ENCODE data around the gene YOD1.
"Not testable (repeated sequence)": the region's sequence is repeated elsewhere in the genome, so short reads cannot be mapped to it uniquely, and the experiment has no call there.

Gene YOD1

DNA sequence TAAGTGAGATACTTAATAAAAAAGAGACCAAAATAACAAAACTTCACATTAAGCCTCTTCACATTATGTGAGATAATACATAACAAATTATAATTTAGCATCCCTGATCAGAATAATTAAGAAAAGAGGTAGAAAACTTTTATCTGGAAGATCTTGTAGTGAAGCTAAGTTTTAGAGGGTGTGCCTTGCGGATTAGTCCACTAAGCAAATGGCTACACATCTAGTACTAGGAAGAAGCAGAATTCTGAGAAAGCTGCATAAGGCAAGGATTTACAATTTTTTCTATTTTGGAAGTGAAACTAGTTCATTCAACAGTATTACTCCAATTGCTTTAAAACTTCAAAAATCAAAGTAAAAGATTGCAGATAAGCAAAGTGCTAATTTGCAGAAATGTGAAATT, 3.5 kb downstream of the YOD1 start:
- DNase-seq, result no peak

DNA sequence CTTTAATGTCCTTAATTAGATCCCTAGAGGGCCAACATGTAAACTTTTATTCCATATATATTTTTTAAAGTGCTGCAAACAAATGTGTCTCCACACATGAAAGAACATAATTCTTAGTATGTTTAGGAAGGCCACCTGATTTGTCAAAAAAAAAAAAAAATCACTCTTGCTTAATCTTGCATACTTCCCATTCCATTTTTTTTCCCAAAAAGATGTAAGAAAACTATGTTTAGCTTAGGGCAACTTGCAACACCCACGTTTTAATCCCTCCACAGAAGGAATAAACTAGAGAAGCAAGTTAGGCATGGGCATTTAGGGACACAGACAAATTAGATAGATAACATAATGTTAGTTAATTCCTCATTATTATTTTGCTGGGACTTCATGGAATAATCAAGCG, 5.6 kb downstream of the YOD1 start:
- DNase-seq, result no peak

DNA sequence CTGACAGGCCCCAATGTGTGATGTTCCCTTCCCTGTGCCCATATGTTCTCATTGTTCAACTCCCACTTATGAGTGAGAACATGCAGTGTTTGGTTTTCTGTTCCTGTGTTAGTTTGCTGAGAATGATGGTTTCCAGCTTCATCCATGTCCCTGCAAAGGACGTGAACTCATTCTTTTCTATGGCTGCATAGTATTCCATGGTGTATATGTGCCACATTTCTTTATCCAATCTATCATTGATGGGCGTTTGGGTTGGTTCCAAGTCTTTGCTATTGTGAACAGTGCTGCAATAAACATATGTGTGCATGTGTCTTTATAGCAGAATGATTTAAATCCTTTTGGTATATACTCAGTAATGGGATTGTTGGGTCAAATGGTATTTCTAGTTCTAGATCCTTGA, 9.6 kb downstream of the YOD1 start:
- not testable (repeated sequence) for DNase-seq

DNA sequence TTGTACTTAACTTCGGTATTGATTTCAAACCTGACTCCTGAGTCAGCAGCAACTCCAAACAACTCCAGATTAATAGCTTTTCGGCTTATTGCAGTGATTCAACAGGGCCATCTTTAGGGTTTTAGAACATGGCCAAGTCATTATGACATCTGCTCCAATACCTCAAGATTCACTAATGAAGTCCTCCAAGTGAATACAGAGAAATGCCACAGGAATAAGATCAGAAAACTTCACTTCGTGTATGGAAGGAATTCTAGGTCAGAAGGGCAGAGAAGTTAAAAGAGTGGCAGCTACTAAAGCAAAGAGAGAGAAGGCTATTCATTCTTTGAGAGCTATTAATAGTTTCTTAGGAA, 10.9 kb downstream of the YOD1 start:
- no peak for DNase-seq

DNA sequence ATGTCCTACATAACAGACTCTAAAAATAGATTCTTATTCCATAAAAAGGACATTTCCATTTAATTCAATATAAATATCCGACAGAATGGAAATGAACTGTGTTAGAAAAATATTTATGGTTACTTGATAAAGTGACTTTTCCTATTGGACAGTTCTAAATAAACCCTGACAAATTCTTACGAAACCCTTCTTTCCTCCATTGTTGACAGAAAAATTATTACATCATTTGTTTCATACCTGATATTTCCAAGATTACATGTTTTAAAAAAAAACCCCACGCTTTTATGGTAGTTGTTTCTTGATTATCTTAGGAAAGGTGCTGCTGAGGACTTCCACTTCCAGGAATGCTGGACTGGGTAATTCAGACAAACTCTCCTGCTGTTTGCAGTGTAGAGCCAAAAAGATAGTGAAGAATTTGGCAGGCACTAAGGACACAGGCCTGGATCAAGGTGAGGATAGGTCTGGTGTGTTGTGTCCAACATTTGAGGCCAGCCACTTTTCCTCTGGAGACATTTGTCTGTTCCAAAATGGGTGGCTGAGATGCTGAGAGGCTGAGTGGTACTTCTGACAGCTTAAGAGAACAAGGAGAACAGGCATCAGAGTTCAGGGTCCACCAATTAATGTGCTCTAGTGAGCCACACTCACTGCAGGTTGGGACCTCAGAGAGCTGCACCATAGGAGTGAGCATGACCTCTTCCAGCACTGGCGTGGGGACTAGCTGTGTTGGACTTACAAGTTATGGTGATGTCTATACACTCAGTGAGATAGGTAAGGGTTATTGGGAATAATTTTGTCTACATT, 11.4 kb downstream of the YOD1 start:
- DNase-seq, result no peak

DNA sequence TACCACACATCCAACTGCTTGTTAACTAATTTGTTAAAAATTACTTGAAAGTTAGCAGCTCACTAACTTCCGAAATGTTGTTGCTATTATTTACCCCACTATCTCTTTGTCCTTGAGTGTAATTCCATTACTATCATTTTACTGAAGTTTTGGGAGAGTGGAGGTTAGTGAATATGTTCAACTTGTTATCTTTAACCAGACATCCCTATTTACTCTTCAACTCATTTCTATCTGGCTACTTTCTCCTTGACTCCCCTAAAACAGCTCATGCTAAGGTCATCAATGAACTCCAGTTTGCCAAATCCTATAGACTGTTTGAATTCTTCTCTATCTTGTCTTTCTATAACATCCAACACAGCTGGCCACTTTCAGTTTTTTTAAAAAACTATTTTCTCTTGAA, 14.1 kb downstream of the YOD1 start:
- DNase-seq, result no peak

DNA sequence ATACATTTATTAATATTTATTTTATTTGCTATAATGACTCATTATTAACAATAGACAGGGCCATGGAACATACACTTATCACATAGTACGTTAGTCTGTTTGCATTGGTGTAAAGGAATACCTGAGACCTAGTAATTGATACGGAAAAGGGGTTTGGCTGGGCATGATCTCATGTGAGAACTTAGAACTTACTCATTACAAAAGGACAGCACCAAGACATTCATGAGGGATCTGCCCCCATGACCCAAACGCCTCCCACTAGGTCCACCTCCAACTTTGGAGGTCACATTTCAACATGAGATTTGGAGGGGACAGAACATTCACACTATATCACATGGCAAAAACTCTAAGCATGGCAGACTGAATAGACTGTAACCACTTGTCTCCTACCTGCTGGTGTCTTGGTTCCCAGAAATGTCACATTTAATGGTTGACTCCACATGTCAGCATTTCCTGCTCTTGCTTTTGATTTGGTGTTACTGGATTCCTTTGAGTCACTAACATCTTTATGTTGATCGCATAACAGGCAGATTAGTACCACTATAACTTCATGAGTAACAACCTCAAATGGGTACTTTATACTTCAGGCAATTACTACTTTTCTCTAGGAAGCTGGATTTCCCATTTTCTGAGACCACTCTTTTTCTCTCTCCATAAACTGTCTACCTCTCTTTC, 15.0 kb downstream of the YOD1 start:
- DNase-seq, result no peak

DNA sequence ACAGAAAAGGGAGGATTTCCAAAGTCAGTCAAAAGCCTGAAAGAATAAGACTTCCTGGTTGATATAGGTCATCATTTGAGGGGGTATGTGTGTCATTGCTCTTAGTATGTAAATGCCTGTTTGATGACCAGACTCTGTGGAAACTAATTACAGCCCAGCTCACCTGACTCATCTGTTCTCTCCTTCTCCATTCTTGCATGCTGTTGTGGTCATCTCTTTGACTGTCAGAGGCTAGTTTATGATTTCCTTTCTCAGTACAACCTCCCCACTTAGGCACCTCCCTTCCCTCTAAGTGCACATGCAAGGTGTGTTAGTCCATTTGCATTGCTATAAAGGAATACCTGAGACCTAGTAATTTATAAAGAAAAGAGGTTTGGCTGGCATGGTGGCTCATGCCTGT, 16.0 kb downstream of the YOD1 start:
- DNase-seq, result no peak

DNA sequence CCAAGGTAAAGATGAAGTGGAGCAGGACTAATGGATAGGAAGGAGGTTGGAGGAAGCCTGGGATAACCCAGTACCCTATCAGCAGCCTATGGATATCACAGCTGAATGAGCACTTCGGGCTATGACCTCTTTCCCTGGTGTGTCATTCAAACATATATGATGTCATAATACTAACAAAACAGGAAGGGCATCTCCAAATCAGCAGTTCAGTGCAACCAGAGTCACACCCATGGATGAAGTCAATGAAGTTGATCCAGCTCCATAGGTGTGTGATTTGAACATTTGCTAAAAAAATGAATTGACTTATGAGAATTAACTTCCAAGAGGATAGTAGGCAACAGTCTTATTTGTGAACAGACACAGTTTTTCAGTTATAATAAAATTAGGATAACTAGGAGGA, 16.8 kb downstream of the YOD1 start:
- DNase-seq, result no peak

DNA sequence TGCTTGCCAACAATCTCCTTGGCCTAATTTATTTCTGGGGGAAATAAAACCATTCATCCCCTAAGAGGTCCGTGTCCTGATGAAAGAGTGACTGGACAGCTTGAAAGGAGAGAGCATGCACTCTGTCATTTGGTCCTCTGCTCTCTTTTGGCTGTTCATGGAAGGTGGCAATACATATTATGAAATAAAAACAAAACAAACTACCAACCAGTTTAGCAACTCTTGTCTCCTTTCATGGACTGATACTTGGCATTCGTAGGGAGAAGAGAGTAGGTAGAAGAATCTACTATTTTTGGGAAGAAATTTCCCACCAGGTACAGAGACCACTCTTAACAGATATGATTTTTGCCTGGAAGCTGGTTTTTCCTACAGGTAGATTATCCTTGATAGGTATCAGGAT, 17.7 kb downstream of the YOD1 start:
- no peak for DNase-seq

DNA sequence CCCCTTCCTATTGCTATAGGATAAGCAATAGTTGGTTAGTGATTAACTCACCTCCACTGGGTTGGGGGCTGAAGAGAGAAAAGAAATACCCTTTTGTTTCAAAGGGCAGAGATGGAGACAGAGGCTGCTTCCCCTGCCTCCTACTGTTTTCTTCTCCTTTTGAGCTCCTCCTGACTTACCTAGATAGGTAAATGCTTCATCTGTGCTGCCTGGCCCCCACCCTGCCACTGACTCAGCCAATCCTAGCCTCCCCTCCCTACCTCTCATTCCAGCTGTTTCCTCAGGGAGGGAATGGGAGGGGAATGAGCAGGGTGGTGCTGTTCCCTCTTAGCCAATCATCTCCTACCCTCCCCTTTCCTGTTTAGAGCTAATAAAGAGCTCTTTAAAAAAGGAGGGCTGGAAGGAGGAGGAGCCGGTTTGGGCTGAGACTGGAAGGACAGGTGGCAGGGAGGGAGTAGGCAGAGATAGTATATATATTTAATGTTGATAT, 18.4 kb downstream of the YOD1 start, which contains the start of gene C1orf116:
TSS of gene C1orf116 (minus strand) at position 229 of the 490 bp plus-strand sequence. CDS start 5,158 bp downstream, outside the sequence.
- no peak for DNase-seq

DNA sequence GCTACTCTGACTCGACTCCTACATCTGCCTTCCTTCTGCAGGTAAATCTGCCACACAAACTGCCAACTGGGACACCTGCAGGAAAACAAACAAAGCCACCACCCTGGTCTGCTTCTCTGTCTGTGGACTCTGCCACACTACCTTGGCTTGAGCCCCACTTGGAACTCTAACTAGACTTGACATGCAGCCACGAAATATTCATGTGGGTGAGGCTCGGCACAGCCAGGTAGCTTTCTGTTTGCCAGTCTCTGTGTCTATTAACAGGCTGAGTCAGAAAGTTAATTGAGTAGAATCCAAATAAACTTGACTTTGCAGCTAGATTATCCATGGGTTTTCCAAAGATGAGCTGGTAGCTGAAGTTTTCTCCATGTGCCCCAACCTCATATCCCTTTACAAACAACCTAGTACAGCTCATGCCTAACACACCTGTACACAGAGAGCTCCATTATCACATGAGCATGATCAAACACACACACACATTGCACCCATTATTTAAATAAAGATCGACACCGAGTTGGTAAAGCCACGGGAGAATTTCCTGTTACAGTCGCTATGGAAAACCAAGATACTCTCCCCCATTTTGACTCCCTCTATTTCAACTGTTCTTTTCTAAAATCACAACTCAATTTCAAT, 19.3 kb downstream of the YOD1 start:
- DNase-seq, result no peak

DNA sequence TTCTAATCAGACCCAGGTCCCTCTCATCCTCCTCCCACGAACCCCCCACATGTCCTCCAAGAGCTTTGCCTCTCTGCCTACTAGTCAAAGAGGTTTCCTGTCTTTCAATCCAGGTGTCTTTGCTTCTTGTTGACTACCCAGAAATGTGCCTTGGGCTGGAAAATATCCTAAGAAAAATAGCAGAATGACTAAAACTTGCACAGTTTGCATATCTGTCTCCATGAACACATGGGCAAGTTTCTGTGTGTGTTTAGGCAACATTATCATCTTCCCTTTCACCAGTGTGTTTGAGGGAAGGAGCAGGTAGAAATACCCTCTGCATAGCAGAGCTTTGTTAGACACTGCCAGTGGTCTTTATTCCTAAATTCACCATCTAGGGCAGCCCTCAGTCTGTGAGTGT, 20.0 kb downstream of the YOD1 start:
- no peak for DNase-seq

DNA sequence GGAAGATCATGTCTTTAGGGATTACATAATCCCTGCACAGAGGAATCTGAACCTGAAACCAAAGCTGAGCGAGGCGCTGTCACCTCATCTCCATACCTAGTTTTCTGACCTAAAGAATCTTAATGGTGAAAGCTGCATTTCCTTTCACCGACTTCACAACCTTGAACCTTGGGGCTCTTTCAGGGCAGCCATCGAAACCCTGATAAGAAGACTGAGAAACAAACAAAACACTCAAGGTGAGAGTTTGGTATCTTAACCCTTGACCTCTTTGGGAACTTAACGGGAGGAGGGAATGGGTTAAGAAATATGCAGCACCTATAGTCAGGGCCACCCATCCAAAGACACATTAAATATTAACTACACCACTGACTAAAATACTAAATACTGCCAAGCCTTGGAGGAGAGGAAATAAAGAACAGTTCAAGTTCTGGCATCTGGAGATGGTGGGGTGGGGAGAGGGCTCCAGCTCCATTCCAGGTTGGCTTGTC, 20.4 kb downstream of the YOD1 start:
- DNase-seq, result no peak

DNA sequence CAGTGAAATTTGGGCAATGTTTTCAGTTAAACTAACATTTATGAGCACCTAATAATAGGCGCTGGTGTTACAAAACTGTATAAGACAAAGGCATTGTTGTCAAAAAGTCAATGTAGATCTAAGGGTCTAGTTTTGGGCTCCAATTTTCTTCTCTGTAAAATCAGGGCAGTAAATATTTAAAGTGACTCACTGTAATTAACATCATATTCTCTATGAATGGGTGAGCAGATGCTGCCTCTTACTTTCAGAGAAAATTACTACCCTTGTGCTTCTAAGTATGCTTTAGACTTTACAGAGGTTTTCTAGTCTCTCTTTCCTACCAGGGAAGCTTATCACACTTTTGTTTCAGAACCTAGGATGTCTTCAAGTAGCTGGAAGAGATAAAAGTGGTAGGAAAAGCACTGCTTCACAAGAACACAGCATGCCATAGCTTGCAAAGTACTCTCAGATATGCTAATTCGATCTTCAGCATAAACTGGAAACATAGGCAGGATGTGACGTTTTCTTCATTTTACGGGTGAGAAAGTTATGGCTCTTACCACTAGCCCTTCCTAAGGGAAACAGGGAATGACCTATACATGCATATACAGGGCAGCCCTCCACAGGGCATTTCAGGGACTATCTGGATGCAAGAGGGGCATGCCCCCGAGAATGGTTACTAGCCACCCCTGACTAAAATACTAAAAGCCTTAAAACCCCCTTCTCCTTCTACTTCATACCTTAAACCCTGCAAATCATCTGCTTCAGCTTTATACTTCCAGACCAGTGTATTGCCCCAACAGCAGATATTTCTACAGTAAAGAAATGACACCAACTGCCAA, 21.1 kb downstream of the YOD1 start:
- no peak for DNase-seq

DNA sequence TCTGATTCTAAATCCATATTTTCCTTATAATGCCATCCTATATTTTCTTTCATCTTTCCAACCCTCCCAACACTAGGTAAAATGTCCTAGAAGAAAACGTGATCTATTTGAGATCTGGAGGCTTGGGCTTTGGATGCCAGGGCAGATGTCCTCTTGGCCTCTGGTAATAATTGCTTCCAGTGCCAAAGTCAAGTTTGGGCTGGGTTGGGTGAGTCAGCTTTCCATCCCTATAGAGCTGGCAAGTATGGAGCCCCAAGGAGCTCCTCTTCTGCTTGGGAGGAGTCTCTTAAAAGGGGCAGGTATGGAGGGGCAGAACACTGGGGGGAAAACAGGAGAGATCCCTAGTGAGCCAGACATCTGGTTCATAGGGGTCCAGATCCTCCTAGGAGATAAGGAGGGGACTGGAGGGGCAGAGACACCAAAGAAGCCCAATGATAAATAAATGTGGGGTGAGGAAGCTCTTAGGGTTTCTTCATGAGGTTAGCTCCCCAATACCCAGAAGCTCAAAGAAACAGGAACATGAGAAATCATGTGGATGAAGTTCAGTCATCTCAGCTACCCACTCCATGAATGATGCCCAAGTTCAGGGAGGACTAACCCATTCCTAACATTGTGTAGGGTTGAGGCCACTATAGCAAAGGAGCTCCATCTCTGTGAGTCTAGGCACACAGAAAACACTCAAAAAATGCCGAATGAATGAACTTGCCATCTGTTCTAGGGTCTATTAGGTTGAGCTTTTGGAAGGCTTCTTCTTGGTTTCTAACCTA, 21.9 kb downstream of the YOD1 start:
- no peak for DNase-seq

DNA sequence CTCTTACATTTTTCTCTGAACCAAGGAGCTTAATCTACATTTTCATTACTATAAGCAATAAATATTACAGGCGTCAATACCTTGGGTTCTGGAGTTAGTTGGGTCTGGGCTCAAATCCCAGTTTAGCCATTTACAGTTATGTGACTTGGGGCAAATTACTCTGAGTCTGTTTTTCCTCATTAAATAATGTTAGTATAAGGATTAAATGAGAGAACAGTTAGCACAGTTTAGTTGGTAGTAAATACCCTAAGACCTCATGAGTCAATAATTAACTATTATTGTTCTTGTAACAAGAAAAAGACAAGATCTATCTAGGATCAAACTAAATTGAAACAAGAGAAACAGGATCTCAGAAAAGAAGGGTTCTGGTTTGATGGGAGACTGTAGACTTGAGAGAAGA, 23.1 kb downstream of the YOD1 start:
- DNase-seq, result no peak

DNA sequence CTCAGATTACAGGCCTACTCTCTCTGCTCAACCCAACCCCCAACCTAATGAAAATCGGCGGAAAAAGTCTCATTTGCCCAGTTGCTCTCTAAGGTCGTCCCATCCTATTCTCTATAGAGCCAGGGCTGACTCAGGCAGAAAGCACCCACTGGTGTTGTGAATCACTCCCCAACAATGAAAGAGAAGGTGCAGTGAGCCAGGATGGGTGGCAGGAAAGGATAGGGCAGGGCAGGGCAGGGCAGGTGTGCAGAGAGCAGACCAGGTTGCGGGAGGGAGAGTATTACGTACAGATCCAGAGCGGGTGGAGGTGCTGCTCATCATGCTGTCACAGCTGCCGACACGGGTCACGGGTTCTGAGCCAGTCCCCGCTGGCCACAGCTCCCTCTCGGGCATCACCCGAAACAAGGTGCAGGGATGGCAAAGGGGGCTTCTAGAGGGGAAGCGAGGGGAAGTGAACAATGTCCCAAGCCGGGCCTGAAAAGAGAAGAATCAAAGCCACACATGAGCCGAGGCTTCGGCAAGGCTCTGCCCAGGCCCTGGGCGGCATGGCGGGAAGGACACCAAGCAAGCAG, 23.7 kb downstream of the YOD1 start:
- DNase-seq, result no peak

DNA sequence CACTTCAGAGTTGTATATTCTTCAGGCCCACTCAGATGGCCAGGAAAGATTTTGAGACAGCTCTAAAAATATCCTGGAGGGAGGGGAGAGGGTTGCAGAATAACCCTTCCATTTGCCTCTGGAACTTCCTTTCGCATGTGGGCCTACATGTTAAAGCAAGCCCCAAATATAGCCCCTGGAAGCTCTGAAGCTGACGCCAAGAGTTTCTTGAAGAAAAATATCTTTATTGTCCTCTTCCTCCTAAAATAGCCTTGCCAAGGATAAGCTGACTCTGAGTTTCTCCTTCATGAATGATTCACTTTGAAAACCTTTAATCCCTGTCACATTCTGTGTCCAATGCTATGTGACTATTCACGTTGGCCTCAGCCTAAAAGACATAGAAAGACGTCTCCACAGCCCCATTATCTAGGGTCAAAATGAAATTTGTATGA, 24.9 kb downstream of the YOD1 start:
- DNase-seq, result no peak

DNA sequence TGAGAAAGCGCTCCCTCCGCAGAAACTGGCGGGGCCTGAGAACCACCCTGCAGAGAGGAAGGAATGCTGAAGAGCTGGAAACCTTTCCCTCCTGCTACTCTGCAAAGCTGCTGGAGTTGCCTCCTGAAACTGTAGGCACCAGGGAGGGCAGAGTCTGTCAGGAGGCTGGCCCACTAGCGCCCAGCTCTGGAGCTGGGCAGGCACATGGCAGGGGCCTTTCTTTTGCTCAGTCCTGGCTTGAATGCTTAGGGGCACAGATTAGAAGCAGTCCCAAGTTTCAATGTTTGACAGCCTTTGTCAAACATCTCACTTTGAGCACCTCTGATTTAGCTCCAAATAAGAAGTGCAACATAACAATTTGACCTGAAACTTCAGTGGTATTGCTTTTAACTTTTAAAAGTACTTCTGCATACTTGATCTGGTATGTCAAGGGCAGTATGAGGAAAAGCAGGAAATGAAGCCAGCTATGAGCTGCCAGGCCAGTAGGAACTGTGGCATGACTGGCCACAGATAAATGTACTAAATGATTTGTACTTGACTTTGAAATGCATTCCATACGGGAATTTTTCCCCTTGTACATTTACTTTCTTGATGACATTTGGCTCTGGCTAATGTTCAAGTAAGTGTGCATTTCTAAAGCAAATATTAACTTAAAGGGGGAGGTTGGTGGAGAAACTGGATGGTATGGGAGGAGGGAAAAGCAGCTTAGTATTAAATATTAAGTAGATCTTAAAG, 25.7 kb downstream of the YOD1 start:
- DNase-seq, result no peak
